BE2C (cell line): ENCODE measurements around the gene GFPT2.

Experiments used
- DNase-seq: peaks from one replicate; pipeline ENCODE4 v3.0.0-alpha.2; 2020
- H3K27me3 ChIP-seq: fragments of 250-450 bp; sonication (Bioruptor Pico); 2 replicates; pipeline ENCODE4 v1.5.1; 2020; ENCODE audit warnings: mild to moderate bottlenecking
- H3K36me3 ChIP-seq: fragments of 250-450 bp; sonication (Bioruptor Pico); 2 replicates; pipeline ENCODE4 v1.5.1; 2020; ENCODE audit warnings: mild to moderate bottlenecking
- H3K4me1 ChIP-seq: fragments of 250-450 bp; sonication (Bioruptor Pico); 2 replicates; pipeline ENCODE4 v1.5.1; 2020
- H3K4me3 ChIP-seq: 2 replicates; pipeline ENCODE4 v1.5.1; 2011; ENCODE audit warnings: low read depth, low read length
- H3K9me3 ChIP-seq: fragments of 250-450 bp; sonication (Bioruptor Pico); 2 replicates; pipeline ENCODE4 v1.5.1; 2020
- CTCF ChIP-seq: IDR thresholded peaks from 2 replicates; pipeline ENCODE4 v1.5.1; 2012; ENCODE audit warnings: mild to moderate bottlenecking, low read depth, low read length

Gene GFPT2

GRCh38 chr5:180339583-180340183 is 13.5 kb downstream of the GFPT2 start:
- no peaks in the 10 kb centered on the region for H3K4me1 ChIP-seq
- H3K27me3 ChIP-seq: no peaks in the 10 kb centered on the region

GRCh38 chr5:180338001-180338707 is 15.0 kb downstream of the GFPT2 start:
- no peak for DNase-seq
- Histone ChIP-seq H3K27me3 (no peaks in the 10 kb centered on the region), H3K4me3 (no peak overlapping the region), H3K4me1 (no peaks in the 10 kb centered on the region), H3K9me3 (no peaks in the 10 kb centered on the region), H3K36me3 (no peaks in the 10 kb centered on the region)
- no peak for TF ChIP-seq CTCF

More at GRCh38 chr5:180339583-180340183, 13.5 kb downstream of the GFPT2 start:
- no peak for TF ChIP-seq CTCF
- DNase-seq: no peak
- H3K4me3 ChIP-seq: no peak overlapping the region
- no peaks in the 10 kb centered on the region for H3K9me3 ChIP-seq
- no peaks in the 10 kb centered on the region for H3K36me3 ChIP-seq

GRCh38 chr5:180336234-180337020 is 16.7 kb downstream of the GFPT2 start:
- DNase-seq: no peak
- no peaks in the 10 kb centered on the region for H3K36me3 ChIP-seq

GRCh38 chr5:180335614-180336233 is 17.4 kb downstream of the GFPT2 start:
- Histone ChIP-seq H3K36me3 (no peaks in the 10 kb centered on the region), H3K27me3 (no peaks in the 10 kb centered on the region), H3K9me3 (no peaks in the 10 kb centered on the region), H3K4me3 (no peak overlapping the region), H3K4me1 (no peaks in the 10 kb centered on the region)
- TF ChIP-seq CTCF: no peak
- DNase-seq: no peak

More at GRCh38 chr5:180336234-180337020, 16.7 kb downstream of the GFPT2 start:
- Histone ChIP-seq H3K9me3 (no peaks in the 10 kb centered on the region), H3K4me3 (no peak overlapping the region), H3K4me1 (no peaks in the 10 kb centered on the region), H3K27me3 (no peaks in the 10 kb centered on the region)
- no peak for TF ChIP-seq CTCF

DNA sequence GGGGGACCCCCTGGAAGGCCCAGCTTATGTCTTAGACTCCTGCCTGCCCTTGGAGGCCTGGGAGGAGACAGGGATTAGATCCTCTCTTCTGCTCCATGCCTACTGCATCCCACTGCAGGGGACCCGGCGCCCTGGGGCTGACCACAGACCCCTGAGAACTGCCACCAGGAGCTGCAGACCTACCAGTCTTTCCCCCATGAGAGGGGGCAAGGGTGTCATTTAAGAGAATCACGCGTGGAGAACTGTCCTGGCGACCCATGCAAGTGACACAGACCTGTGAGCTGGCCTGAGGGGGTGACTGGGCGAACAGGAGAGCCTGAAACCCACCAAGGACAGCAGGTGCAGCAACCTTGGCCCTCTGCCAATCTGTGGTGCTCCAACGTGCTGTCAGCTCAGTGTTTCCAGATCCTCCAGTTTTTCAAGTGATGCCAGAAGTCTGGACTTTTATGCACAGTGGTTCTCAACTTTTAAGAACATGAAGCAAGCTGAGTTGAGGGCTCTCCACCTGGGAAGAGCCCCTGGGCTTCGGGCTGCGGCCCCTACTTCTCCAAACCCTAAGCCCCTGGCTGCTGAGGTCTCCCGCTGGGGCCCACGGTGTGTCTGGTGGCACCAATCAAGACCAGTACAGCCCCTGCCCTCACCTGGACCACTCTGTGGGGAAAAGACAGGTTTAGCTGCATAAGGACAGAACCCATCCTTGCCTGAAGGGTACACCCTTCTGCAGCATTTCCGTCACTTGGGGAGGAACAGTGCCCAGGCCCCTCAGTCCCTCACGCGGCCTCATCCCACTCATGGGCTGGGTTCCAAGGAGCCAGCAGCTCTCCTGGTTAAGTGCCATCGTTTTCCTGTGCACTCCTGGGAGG is 18.2 kb downstream of the GFPT2 start:
- no peaks in the 10 kb centered on the region for H3K27me3 ChIP-seq
- H3K9me3 ChIP-seq: no peaks in the 10 kb centered on the region
- H3K4me1 ChIP-seq: no peaks in the 10 kb centered on the region
- TF ChIP-seq CTCF: no peak
- no peaks in the 10 kb centered on the region for H3K36me3 ChIP-seq
- peak; percentile 46 for DNase-seq
- H3K4me3 ChIP-seq: no peak overlapping the region
